Testis (tissue), 3 donors: ENCODE data around the gene RBKS. TPM values are rescaled to one million over a fixed set of nuclear protein-coding genes. Genes with fewer than 3 reads are reported as not detected.
"Not testable (repeated sequence)": the region's sequence is repeated elsewhere in the genome, so short reads cannot be mapped to it uniquely, and the experiment has no call there.

Source experiments
- DNase-seq: peaks from one replicate; pipeline ENCODE4 v3.0.0-alpha.2; 2019
- H3K27ac ChIP-seq, 2 donors: fragments of 200-600 bp; sonication (generic); one replicate each; pipeline ENCODE4 v1.5.1; 2019
- H3K27me3 ChIP-seq: fragments of 200-600 bp; sonication (generic); one replicate; pipeline ENCODE4 v1.5.1; 2019
- H3K36me3 ChIP-seq: fragments of 200-600 bp; sonication (generic); one replicate; pipeline ENCODE4 v1.5.1; 2017; ENCODE audit warnings: low read depth; ENCODE audit errors: missing control alignments
- H3K4me1 ChIP-seq: fragments of 200-600 bp; sonication (generic); one replicate; pipeline ENCODE4 v1.5.1; 2019
- H3K4me3 ChIP-seq, 2 donors: fragments of 200-600 bp; sonication (generic); one replicate each; pipeline ENCODE4 v1.5.1; 2017 to 2019
- H3K9me3 ChIP-seq: fragments of 200-600 bp; sonication (generic); one replicate; pipeline ENCODE4 v1.5.1; 2017
- CTCF ChIP-seq, 3 experiments: fragments of 450-650 bp in 2 of 3; fragments of 200-600 bp in 1 of 3; sonication (generic) in 1 of 3; IDR thresholded peaks; one replicate each; pipeline ENCODE4 v1.5.1; 2016 to 2019; ENCODE audit warnings: antibody characterized with exemption in 3 of 3, mild to moderate bottlenecking in 2 of 3, moderate library complexity in 1 of 3
- POLR2A ChIP-seq: fragments of 450-650 bp; IDR thresholded peaks from one replicate; pipeline ENCODE4 v1.6.1; 2017; ENCODE audit warnings: antibody characterized with exemption, mild to moderate bottlenecking, moderate library complexity
- WGBS, 2 donors: methylation state at CpG; one replicate each; pipeline ENCODE4 v1.1.5; 2018; 5-methylcytosine and 5-hydroxymethylcytosine counted together
- intact Hi-C: fragments of 100-400 bp; cut with DNase I; formaldehyde crosslinking; loops from one replicate; pipeline ENCODE4 v1.15.1; 2023; ENCODE audit warnings: low total_unique reads
- polyA plus RNA-seq: library from polyadenylated mRNA; stranded (reverse); fragments of 350-450 nt; fragmentation: Illumina TruSeq; extraction: RNeasy Lipid Tissue Mini Kit (QIAGEN cat#74804); gene quantifications from one replicate; pipeline ENCODE4 v1.2.3, GENCODE V29; 2014; ENCODE audit warnings: low read depth, low replicate concordance; ENCODE audit not compliant: insufficient read depth
- total RNA-seq, 2 donors: library from RNA; depleted of rRNA; stranded (reverse); fragments of >200 nt; gene quantifications; one replicate each; pipeline ENCODE4 v1.2.3, GENCODE V29; 2016

RBKS gene
- total and polyA plus RNA-seq, 3 donors from 2014 or later: 6.1 to 18.4 (median 6.3) TPM

GRCh38 chr2:27754138-27754588, 136.0 kb downstream of the RBKS start:
- WGBS, 2 donors: 53 to 57% methylated on average over 4 of the region's 4 CpGs
- Histone ChIP-seq H3K4me1 (peaks cover 11% of the 10 kb centered on the region), H3K9me3 (no peaks in the 10 kb centered on the region), H3K36me3 (no peaks in the 10 kb centered on the region), H3K27me3 (no peaks in the 10 kb centered on the region), H3K27ac (no peak overlapping the region), H3K4me3 (no peak overlapping the region)
- peak; percentile 85 for DNase-seq
- intact Hi-C loops: no loop called here
- TF ChIP-seq POLR2A (no peak), CTCF (IDR thresholded peaks at IDR 0.05) (peak; percentile 53 to 59 (median 57))

- Histone ChIP-seq H3K4me3 (no peak overlapping the region), H3K27ac (no peak overlapping the region), H3K4me1 (peaks cover 11% of the 10 kb centered on the region), H3K36me3 (no peaks in the 10 kb centered on the region), H3K9me3 (no peaks in the 10 kb centered on the region), H3K27me3 (no peaks in the 10 kb centered on the region)
- no peak for DNase-seq
- TF ChIP-seq POLR2A: no peak
- no peak for TF ChIP-seq CTCF (IDR thresholded peaks at IDR 0.05)
- 52 to 62% methylated on average over 14 to 16 of the region's 16 CpGs for WGBS, 2 donors
- intact Hi-C loops: no loop called here
These were observed 137.5 kb downstream of the RBKS start for GRCh38 chr2:27752551-27753237.

GRCh38 chr2:27751377-27751776, 138.8 kb downstream of the RBKS start:
- no peaks in the 10 kb centered on the region for H3K9me3 ChIP-seq
- 90 to 93% methylated on average over 6 of the region's 6 CpGs for WGBS, 2 donors
- no peak for DNase-seq
- H3K4me1 ChIP-seq: peaks cover 1% of the 10 kb centered on the region
- no peak for TF ChIP-seq POLR2A
- TF ChIP-seq CTCF (IDR thresholded peaks at IDR 0.05): no peak
- no peaks in the 10 kb centered on the region for H3K36me3 ChIP-seq
- no peak overlapping the region for H3K27ac ChIP-seq
- no peaks in the 10 kb centered on the region for H3K27me3 ChIP-seq
- intact Hi-C loops: no loop called here
- no peak overlapping the region for H3K4me3 ChIP-seq

GRCh38 chr2:27748803-27749554, 141.2 kb downstream of the RBKS start:
- not testable (repeated sequence) for H3K4me1 ChIP-seq

GRCh38 chr2:27747827-27748352, 142.3 kb downstream of the RBKS start:
- no peak for DNase-seq
- H3K4me1 ChIP-seq: no peaks in the 10 kb centered on the region
- 77 to 82% methylated on average over 6 of the region's 6 CpGs for WGBS, 2 donors
- H3K36me3 ChIP-seq: no peaks in the 10 kb centered on the region
- H3K27me3 ChIP-seq: no peaks in the 10 kb centered on the region
- no peak for TF ChIP-seq CTCF (IDR thresholded peaks at IDR 0.05)
- no peak overlapping the region for H3K27ac ChIP-seq
- intact Hi-C loops: no loop called here
- no peaks in the 10 kb centered on the region for H3K9me3 ChIP-seq
- H3K4me3 ChIP-seq: no peak overlapping the region

More at GRCh38 chr2:27748803-27749554, 141.2 kb downstream of the RBKS start:
- H3K27ac ChIP-seq, H3K4me3 ChIP-seq, H3K9me3 ChIP-seq, H3K36me3 ChIP-seq, DNase-seq, H3K27me3 ChIP-seq, intact Hi-C loops: not testable (repeated sequence)
- WGBS, 2 donors: 80 to 90% methylated on average over 2 of the region's 2 CpGs
